MM.1S (cell line): ENCODE measurements around the gene HSPB2.
"Not testable (repeated sequence)": the region's sequence is repeated elsewhere in the genome, so short reads cannot be mapped to it uniquely, and the experiment has no call there.

ENCODE experiments used
- EZH2 ChIP-seq: fragments of 300-600 bp; sonication (generic); optimal IDR thresholded peaks from 2 replicates; pipeline ENCODE3; 2017; ENCODE audit warnings: low read depth, mild to moderate bottlenecking, antibody characterized with exemption, low read length, mixed read lengths
- EZH2phosphoT487 ChIP-seq: fragments of 300-600 bp; sonication (generic); IDR thresholded peaks from 2 replicates; pipeline ENCODE4 v1.6.1; 2018; ENCODE audit warnings: antibody characterized with exemption, low read length
- TF ChIP-seq, protein P1 (sequence below): fragments of 300-600 bp; sonication (generic); IDR thresholded peaks from 2 replicates; pipeline ENCODE4 v1.5.1; 2016; ENCODE audit warnings: antibody characterized with exemption, low read length, mixed read lengths

- TF ChIP-seq, protein P1, sequence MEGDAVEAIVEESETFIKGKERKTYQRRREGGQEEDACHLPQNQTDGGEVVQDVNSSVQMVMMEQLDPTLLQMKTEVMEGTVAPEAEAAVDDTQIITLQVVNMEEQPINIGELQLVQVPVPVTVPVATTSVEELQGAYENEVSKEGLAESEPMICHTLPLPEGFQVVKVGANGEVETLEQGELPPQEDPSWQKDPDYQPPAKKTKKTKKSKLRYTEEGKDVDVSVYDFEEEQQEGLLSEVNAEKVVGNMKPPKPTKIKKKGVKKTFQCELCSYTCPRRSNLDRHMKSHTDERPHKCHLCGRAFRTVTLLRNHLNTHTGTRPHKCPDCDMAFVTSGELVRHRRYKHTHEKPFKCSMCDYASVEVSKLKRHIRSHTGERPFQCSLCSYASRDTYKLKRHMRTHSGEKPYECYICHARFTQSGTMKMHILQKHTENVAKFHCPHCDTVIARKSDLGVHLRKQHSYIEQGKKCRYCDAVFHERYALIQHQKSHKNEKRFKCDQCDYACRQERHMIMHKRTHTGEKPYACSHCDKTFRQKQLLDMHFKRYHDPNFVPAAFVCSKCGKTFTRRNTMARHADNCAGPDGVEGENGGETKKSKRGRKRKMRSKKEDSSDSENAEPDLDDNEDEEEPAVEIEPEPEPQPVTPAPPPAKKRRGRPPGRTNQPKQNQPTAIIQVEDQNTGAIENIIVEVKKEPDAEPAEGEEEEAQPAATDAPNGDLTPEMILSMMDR, result not testable (repeated sequence)
- not testable (repeated sequence) for TF ChIP-seq EZH2phosphoT487, EZH2
These were observed 27.5 kb upstream of the HSPB2 start for GRCh38 chr11:111885053-111885452.
